ENCODE measurements around the gene ARHGAP27. TPM values are rescaled to one million over a fixed set of nuclear protein-coding genes. Genes with fewer than 3 reads are reported as not detected.
A peak's percentile ranks its signal among the peaks of the same experiment; 100 is the strongest.

The ARHGAP27 gene
- total and polyA plus RNA-seq, 9 of the 15 experiments (the other 6 are each of a cell fraction or from before 2014, with no cell fraction given), result 0.04 to 4.6 (median 2.1) TPM

GRCh38 chr17:45393411-45393810 is 39.3 kb downstream of the ARHGAP27 start (continued):
- no peak for TF ChIP-seq PYGO2 (tag; IDR thresholded peaks at IDR 0.05)
- no peak for TF ChIP-seq POLR3A (IDR thresholded peaks at IDR 0.05; ENCODE audit: borderline replicate concordance, extremely low read depth, insufficient read depth, insufficient read length)

- Histone ChIP-seq H3K27me3 (ENCODE audit: control insufficient read depth in 2 of 2, insufficient read depth in 2 of 2, low read length in 2 of 2) (peaks cover 0 to 11% of the 10 kb centered on the region in 2 experiments; a peak in 3 of 5 replicates), H2AFZ (ENCODE audit: low read depth, low read length) (no peak overlapping the region), H3K4me2 (ENCODE audit: insufficient read depth, low read length) (no peak overlapping the region), H3K4me3 (no peak overlapping the region), H3K4me1 (replicated peaks in 1 of 2; ENCODE audit: control insufficient read depth in 2 of 2, insufficient read depth in 2 of 2, low read length in 2 of 2) (peaks cover 14 to 31% of the 10 kb centered on the region in 2 experiments; a peak in 4 of 5 replicates), H3K9me1 (ENCODE audit: control insufficient read depth, insufficient read depth, low read length) (no peaks in the 10 kb centered on the region), H3K9ac (ENCODE audit: insufficient read depth in 1 of 2, low read depth in 2 of 2, low read length in 2 of 2) (no peak overlapping the region), H3K9me3 (replicated peaks; ENCODE audit: control insufficient read depth, insufficient read depth, low read depth, low read length) (no peaks in the 10 kb centered on the region), H4K20me1 (replicated peaks; ENCODE audit: control insufficient read depth, insufficient read depth, low read length) (no peaks in the 10 kb centered on the region; the same call in none of the 2 replicates), H3K27ac (ENCODE audit: extremely low read depth, low read depth, low read length) (no peak overlapping the region), H3K36me3 (ENCODE audit: control insufficient read depth, insufficient read depth, low read length) (no peaks in the 10 kb centered on the region), H3K79me2 (ENCODE audit: control insufficient read depth, insufficient read depth, low read length) (no peaks in the 10 kb centered on the region)
- ATAC-seq (no peak), FAIRE-seq (no peak), DNase-seq (ENCODE audit: extremely low read depth in 1 of 4, low spot score in 3 of 4) (no peak)
- intact Hi-C loops (cut with micrococcal nuclease), result loop anchor here (10.0 kb wide), 1 partner anchor 463 kb away; no protein-coding TSS in a partner anchor
- in situ Hi-C loops (cut with MboI), result no loop called here
- BruUV-seq (replicated peaks), result no TSS peak
- TF ChIP-seq HDAC1 (IDR thresholded peaks at IDR 0.05), result no peak
- peak in 1 of 2 experiments; percentile 27; a peak in 1 of 4 replicates for TF ChIP-seq KDM1A (IDR thresholded peaks at IDR 0.05)
- TF ChIP-seq C11orf30 (IDR thresholded peaks at IDR 0.05; ENCODE audit: low read depth), result no peak
- peak; percentile 56; the same call in 1 of the 2 replicates for TF ChIP-seq ZNF121 (CRISPR knock-in tag; conservative IDR thresholded peaks at IDR 0.05)
- TF ChIP-seq BCOR (IDR thresholded peaks at IDR 0.05), result peak; percentile 47; the same call in 1 of the 2 replicates
- TF ChIP-seq JUND (IDR thresholded peaks at IDR 0.05; ENCODE audit: borderline replicate concordance, low read depth, low read length), result 0 out of 2 replicates have a peak, but pooled peaks have one; percentile 13
- TF ChIP-seq JUND (tag; IDR thresholded peaks at IDR 0.05; ENCODE audit: borderline replicate concordance, low read depth, low read length), result 0 out of 3 replicates have a peak, but pooled peaks have one; percentile 20
- no peak for TF ChIP-seq CEBPG (CRISPR knock-in tag; IDR thresholded peaks at IDR 0.05)
- no peak for TF ChIP-seq CEBPG (tag; conservative IDR thresholded peaks at IDR 0.05 in 1 of 2, IDR thresholded peaks at IDR 0.05 in 1 of 2)
- TF ChIP-seq, protein P1, sequence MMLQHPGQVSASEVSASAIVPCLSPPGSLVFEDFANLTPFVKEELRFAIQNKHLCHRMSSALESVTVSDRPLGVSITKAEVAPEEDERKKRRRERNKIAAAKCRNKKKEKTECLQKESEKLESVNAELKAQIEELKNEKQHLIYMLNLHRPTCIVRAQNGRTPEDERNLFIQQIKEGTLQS (IDR thresholded peaks at IDR 0.05), result 0 out of 2 replicates have a peak, but pooled peaks have one; percentile 10
- TF ChIP-seq, protein P1 (CRISPR knock-in tag; conservative IDR thresholded peaks at IDR 0.05), result no peak
- WGBS (ENCODE audit: insufficient coverage, low coverage, missing lambda C conversion rate), result 45% methylated on average over 2 of the region's 2 CpGs
- CTCF ChIA-PET (ENCODE audit: low intra/inter-chr PET ratio), result no interaction called here
- POLR2A ChIA-PET, result interaction anchor here (0.7 to 0.8 kb wide), 2 partner anchors 115 to 117 kb away, joined by 4 to 5 read pairs; no protein-coding TSS in a partner anchor
Observed at GRCh38 chr17:45391918-45392317, 40.8 kb downstream of the ARHGAP27 start.
